Mesendoderm (in vitro differentiated cells): ENCODE data around the gene ECT2L.

Source experiments
- DNase-seq: peaks from one replicate; pipeline ENCODE4 v3.0.0; 2013
- H2AK5ac ChIP-seq: 2 replicates; pipeline ENCODE4 v1.6.1; 2013; ENCODE audit warnings: low read length, inconsistent platforms
- H2BK120ac ChIP-seq: 2 replicates; pipeline ENCODE4 v1.6.1; 2013; ENCODE audit warnings: low read depth, mild to moderate bottlenecking, low read length, moderate library complexity, mixed read lengths
- H2BK15ac ChIP-seq: replicated peaks from 2 replicates; pipeline ENCODE4 v1.6.1; 2013; ENCODE audit warnings: low read depth, mild to moderate bottlenecking, moderate library complexity
- H2BK5ac ChIP-seq: 2 replicates; pipeline ENCODE4 v1.6.1; 2013; ENCODE audit warnings: low read length, inconsistent platforms
- H3K18ac ChIP-seq: 2 replicates; pipeline ENCODE4 v1.6.1; 2013; ENCODE audit warnings: mild to moderate bottlenecking, low read length, mixed read lengths
- H3K23ac ChIP-seq: one replicate; pipeline ENCODE4 v1.6.1; 2013; ENCODE audit warnings: low read length
- H3K27ac ChIP-seq: 2 replicates; pipeline ENCODE4 v1.5.1; 2013; ENCODE audit warnings: low read depth, mild to moderate bottlenecking, inconsistent platforms, low read length, moderate library complexity
- H3K27me3 ChIP-seq: 2 replicates; pipeline ENCODE4 v1.6.1; 2013; ENCODE audit warnings: low read length, control low read depth, mild to moderate bottlenecking, inconsistent platforms; ENCODE audit not compliant: insufficient read depth, poor library complexity
- H3K36me3 ChIP-seq: 2 replicates; pipeline ENCODE4 v1.6.1; 2013; ENCODE audit warnings: low read length, inconsistent platforms; ENCODE audit not compliant: control insufficient read depth, insufficient read depth
- H3K4ac ChIP-seq: one replicate; pipeline ENCODE4 v1.6.1; 2013; ENCODE audit warnings: low read depth, mild to moderate bottlenecking, low read length, moderate library complexity
- H3K4me1 ChIP-seq: 2 replicates; pipeline ENCODE4 v1.6.1; 2013; ENCODE audit warnings: low read depth, low read length, inconsistent platforms; ENCODE audit not compliant: control insufficient read depth
- H3K4me2 ChIP-seq: 2 replicates; pipeline ENCODE4 v1.6.1; 2013; ENCODE audit warnings: low read length
- H3K4me3 ChIP-seq: 2 replicates; pipeline ENCODE4 v1.5.1; 2013; ENCODE audit warnings: mild to moderate bottlenecking, low read length
- H3K56ac ChIP-seq: one replicate; pipeline ENCODE4 v1.6.1; 2013; ENCODE audit warnings: low read length
- H3K79me1 ChIP-seq: 2 replicates; pipeline ENCODE4 v1.6.1; 2013; ENCODE audit warnings: low read length, inconsistent platforms
- H3K79me2 ChIP-seq: 2 replicates; pipeline ENCODE4 v1.6.1; 2013; ENCODE audit warnings: mild to moderate bottlenecking, low read length; ENCODE audit not compliant: control insufficient read depth, insufficient read depth
- H3K9ac ChIP-seq: 2 replicates; pipeline ENCODE4 v1.6.1; 2013; ENCODE audit warnings: low read length, inconsistent platforms
- H4K5ac ChIP-seq: one replicate; pipeline ENCODE4 v1.6.1; 2013; ENCODE audit warnings: low read length
- H4K8ac ChIP-seq: one replicate; pipeline ENCODE4 v1.6.1; 2013; ENCODE audit warnings: low read depth, mild to moderate bottlenecking, control low read depth, low read length, moderate library complexity
- WGBS: extraction: QIAGEN DNeasy Blood & Tissue Kit; methylation state at CpG from one replicate; pipeline ENCODE4 v1.1.7; 2013; ENCODE audit warnings: low lambda C conversion rate, missing lambda C conversion rate; ENCODE audit not compliant: insufficient coverage; ENCODE audit errors: extremely low coverage; 5-methylcytosine and 5-hydroxymethylcytosine counted together

ECT2L gene

GRCh38 chr6:138909511-138909910 lies 113.6 kb downstream of the ECT2L start:
- H3K56ac ChIP-seq, result no peak overlapping the region
- no peak overlapping the region for H3K4ac ChIP-seq
- no peak overlapping the region for H2BK5ac ChIP-seq
- peaks cover 1% of the 10 kb centered on the region for H3K36me3 ChIP-seq
- no CpG with 5 or more reads among the region's 4 CpGs for WGBS
- no peak overlapping the region for H3K4me3 ChIP-seq
- H4K5ac ChIP-seq, result no peak overlapping the region
- no peak overlapping the region for H3K4me2 ChIP-seq
- no peak for DNase-seq
- H3K4me1 ChIP-seq, result no peaks in the 10 kb centered on the region
- no peak overlapping the region for H2AK5ac ChIP-seq
- no peaks in the 10 kb centered on the region for H3K79me2 ChIP-seq
- H3K23ac ChIP-seq, result no peak overlapping the region
- no peaks in the 10 kb centered on the region for H3K79me1 ChIP-seq
- no peak overlapping the region for H3K18ac ChIP-seq
- no peak overlapping the region for H3K9ac ChIP-seq
- H2BK15ac ChIP-seq, result no peak overlapping the region
- no peak overlapping the region for H4K8ac ChIP-seq
- no peak overlapping the region for H3K27ac ChIP-seq
- no peaks in the 10 kb centered on the region for H3K27me3 ChIP-seq
- no peak overlapping the region for H2BK120ac ChIP-seq

GRCh38 chr6:138909975-138910374 lies 114.1 kb downstream of the ECT2L start:
- no peak overlapping the region for H3K27ac ChIP-seq
- H3K36me3 ChIP-seq, result peaks cover 1% of the 10 kb centered on the region
- DNase-seq, result no peak
- no peaks in the 10 kb centered on the region for H3K79me1 ChIP-seq
- no peaks in the 10 kb centered on the region for H3K79me2 ChIP-seq
- H3K27me3 ChIP-seq, result no peaks in the 10 kb centered on the region
- no peak overlapping the region for H2BK15ac ChIP-seq
- no peak overlapping the region for H3K4ac ChIP-seq
- no peak overlapping the region for H3K56ac ChIP-seq
- no peak overlapping the region for H4K5ac ChIP-seq
- H2BK120ac ChIP-seq, result no peak overlapping the region
- no peak overlapping the region for H2BK5ac ChIP-seq
- no peak overlapping the region for H4K8ac ChIP-seq
- H3K4me2 ChIP-seq, result no peak overlapping the region
- no peak overlapping the region for H3K4me3 ChIP-seq
- no peak overlapping the region for H2AK5ac ChIP-seq
- H3K9ac ChIP-seq, result no peak overlapping the region
- H3K18ac ChIP-seq, result no peak overlapping the region
- no CpG with 5 or more reads among the region's 1 CpG for WGBS
- no peaks in the 10 kb centered on the region for H3K4me1 ChIP-seq
- H3K23ac ChIP-seq, result no peak overlapping the region

GRCh38 chr6:138912308-138912707 lies 116.4 kb downstream of the ECT2L start:
- H2BK120ac ChIP-seq, result no peak overlapping the region
- no peak overlapping the region for H3K27ac ChIP-seq
- peaks cover 1% of the 10 kb centered on the region for H3K36me3 ChIP-seq
- no peak overlapping the region for H3K4me3 ChIP-seq
- H3K79me2 ChIP-seq, result no peaks in the 10 kb centered on the region
- no peak overlapping the region for H3K4me2 ChIP-seq
- no peak overlapping the region for H3K18ac ChIP-seq
- no peak overlapping the region for H2AK5ac ChIP-seq
- no peak overlapping the region for H2BK5ac ChIP-seq
- WGBS, result no CpG with 5 or more reads among the region's 3 CpGs
- H4K5ac ChIP-seq, result no peak overlapping the region
- no peak overlapping the region for H3K56ac ChIP-seq
- no peaks in the 10 kb centered on the region for H3K79me1 ChIP-seq
- H2BK15ac ChIP-seq, result no peak overlapping the region
- H3K23ac ChIP-seq, result no peak overlapping the region
- H3K27me3 ChIP-seq, result no peaks in the 10 kb centered on the region
- no peak for DNase-seq
- no peak overlapping the region for H4K8ac ChIP-seq
- no peak overlapping the region for H3K4ac ChIP-seq
- no peak overlapping the region for H3K9ac ChIP-seq
- H3K4me1 ChIP-seq, result no peaks in the 10 kb centered on the region

GRCh38 chr6:138914701-138915100 lies 118.8 kb downstream of the ECT2L start:
- Histone ChIP-seq H3K56ac (no peak overlapping the region), H3K36me3 (peaks cover 1% of the 10 kb centered on the region), H3K79me2 (no peaks in the 10 kb centered on the region), H2BK15ac (no peak overlapping the region), H3K79me1 (peaks cover 2% of the 10 kb centered on the region), H3K27ac (no peak overlapping the region), H3K4ac (no peak overlapping the region), H3K23ac (no peak overlapping the region), H3K4me3 (no peak overlapping the region), H2BK5ac (no peak overlapping the region), H4K8ac (no peak overlapping the region), H4K5ac (no peak overlapping the region), H3K27me3 (no peaks in the 10 kb centered on the region), H3K4me2 (no peak overlapping the region), H2AK5ac (no peak overlapping the region), H3K9ac (no peak overlapping the region), H3K4me1 (no peaks in the 10 kb centered on the region), H3K18ac (no peak overlapping the region), H2BK120ac (no peak overlapping the region)
- no peak for DNase-seq
- WGBS, result no CpG with 5 or more reads among the region's 1 CpG

- no peak for DNase-seq
- Histone ChIP-seq H3K27ac (no peak overlapping the region), H3K79me2 (no peaks in the 10 kb centered on the region), H3K4me3 (no peak overlapping the region), H3K27me3 (no peaks in the 10 kb centered on the region), H4K5ac (no peak overlapping the region), H3K36me3 (no peaks in the 10 kb centered on the region), H4K8ac (no peak overlapping the region), H3K9ac (no peak overlapping the region), H3K23ac (no peak overlapping the region), H3K4ac (no peak overlapping the region), H2BK5ac (no peak overlapping the region), H3K4me1 (no peaks in the 10 kb centered on the region), H3K4me2 (no peak overlapping the region), H3K56ac (no peak overlapping the region), H2BK120ac (no peak overlapping the region), H2BK15ac (no peak overlapping the region), H3K18ac (no peak overlapping the region), H3K79me1 (peaks cover 2% of the 10 kb centered on the region), H2AK5ac (no peak overlapping the region)
- WGBS, result no CpG with 5 or more reads among the region's 3 CpGs
Observed at GRCh38 chr6:138920906-138921305, 125.0 kb downstream of the ECT2L start.

- Histone ChIP-seq H3K27ac (no peak overlapping the region), H3K4me2 (no peak overlapping the region), H3K36me3 (no peaks in the 10 kb centered on the region), H2BK5ac (no peak overlapping the region), H3K9ac (no peak overlapping the region), H4K5ac (no peak overlapping the region), H3K56ac (no peak overlapping the region), H3K79me2 (no peaks in the 10 kb centered on the region), H3K4ac (no peak overlapping the region), H3K4me3 (no peak overlapping the region), H3K79me1 (peaks cover 2% of the 10 kb centered on the region), H2BK15ac (no peak overlapping the region), H3K4me1 (no peaks in the 10 kb centered on the region), H2AK5ac (no peak overlapping the region), H3K18ac (no peak overlapping the region), H2BK120ac (no peak overlapping the region), H3K23ac (no peak overlapping the region), H3K27me3 (no peaks in the 10 kb centered on the region), H4K8ac (no peak overlapping the region)
- no peak for DNase-seq
Observed at GRCh38 chr6:138923561-138923960, 127.7 kb downstream of the ECT2L start.
